GM21529 (cell line): ENCODE data around the gene MEX3A.
A peak's percentile ranks its signal among the peaks of the same experiment; 100 is the strongest.
"Not testable (repeated sequence)": the region's sequence is repeated elsewhere in the genome, so short reads cannot be mapped to it uniquely, and the experiment has no call there.

Experiments
- ATAC-seq: cut with Tn5 transposase; IDR thresholded peaks from one replicate; pipeline ENCODE4 v1.9.1; 2021; ENCODE audit not compliant: unreplicated experiment

MEX3A gene, protein sequence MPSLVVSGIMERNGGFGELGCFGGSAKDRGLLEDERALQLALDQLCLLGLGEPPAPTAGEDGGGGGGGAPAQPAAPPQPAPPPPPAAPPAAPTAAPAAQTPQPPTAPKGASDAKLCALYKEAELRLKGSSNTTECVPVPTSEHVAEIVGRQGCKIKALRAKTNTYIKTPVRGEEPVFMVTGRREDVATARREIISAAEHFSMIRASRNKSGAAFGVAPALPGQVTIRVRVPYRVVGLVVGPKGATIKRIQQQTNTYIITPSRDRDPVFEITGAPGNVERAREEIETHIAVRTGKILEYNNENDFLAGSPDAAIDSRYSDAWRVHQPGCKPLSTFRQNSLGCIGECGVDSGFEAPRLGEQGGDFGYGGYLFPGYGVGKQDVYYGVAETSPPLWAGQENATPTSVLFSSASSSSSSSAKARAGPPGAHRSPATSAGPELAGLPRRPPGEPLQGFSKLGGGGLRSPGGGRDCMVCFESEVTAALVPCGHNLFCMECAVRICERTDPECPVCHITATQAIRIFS

DNA sequence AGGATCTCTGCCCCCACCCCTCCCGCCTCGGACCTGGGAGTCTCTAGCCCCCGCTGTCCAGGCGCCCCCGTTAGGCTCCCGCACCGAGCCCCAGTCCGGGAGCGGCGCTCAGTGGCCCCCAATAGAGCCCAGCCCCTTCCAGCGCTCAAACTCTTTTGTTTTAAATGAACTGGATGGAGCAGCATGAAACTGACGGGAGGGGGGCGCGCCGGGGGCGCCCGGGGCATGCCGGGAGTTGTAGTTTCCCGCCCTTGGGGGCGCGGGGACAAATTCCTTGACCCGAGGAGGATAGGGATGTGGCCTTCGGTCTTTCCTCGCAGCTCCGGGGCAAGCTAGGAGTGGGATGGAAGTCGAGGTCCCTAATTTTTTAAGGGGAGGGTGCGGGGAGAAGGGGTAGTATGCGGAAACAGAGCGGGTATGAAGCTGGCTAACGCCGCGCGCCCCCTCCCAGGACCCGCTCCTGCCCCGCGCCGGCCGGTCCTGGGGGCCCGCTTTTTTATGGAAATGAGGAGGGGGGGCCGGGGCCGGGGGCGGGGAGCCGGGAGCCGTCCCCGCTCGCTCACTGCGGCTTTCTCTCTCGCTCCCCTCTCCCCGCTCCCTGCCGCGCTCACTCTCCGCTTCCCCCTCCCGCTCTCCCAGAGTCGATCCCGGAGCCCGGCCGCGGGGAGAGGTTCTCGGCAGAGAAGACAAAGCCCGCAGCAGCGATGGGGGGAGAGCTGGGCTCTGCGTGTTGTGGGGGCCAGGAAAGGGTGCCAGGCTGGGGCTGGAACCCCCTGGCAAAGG is at the start of gene MEX3A:
TSS of gene MEX3A (minus strand) at position 157 of the 783 bp plus-strand sequence. CDS start 467 bp downstream, outside the sequence.
- ATAC-seq: peak; percentile 52

DNA sequence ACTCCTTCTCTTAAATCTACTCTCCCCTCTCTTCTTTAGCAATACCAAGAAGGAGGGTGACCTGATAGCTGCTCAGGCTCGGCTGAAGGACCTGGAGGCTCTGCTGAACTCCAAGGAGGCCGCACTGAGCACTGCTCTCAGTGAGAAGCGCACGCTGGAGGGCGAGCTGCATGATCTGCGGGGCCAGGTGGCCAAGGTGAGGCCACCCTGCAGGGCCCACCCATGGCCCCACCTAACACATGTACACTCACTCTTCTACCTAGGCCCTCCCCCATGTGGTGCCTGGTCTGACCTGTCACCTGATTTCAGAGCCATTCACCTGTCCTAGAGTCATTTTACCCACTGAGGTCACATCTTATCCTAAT is 48.3 kb upstream of the MEX3A start:
- no peak for ATAC-seq

DNA sequence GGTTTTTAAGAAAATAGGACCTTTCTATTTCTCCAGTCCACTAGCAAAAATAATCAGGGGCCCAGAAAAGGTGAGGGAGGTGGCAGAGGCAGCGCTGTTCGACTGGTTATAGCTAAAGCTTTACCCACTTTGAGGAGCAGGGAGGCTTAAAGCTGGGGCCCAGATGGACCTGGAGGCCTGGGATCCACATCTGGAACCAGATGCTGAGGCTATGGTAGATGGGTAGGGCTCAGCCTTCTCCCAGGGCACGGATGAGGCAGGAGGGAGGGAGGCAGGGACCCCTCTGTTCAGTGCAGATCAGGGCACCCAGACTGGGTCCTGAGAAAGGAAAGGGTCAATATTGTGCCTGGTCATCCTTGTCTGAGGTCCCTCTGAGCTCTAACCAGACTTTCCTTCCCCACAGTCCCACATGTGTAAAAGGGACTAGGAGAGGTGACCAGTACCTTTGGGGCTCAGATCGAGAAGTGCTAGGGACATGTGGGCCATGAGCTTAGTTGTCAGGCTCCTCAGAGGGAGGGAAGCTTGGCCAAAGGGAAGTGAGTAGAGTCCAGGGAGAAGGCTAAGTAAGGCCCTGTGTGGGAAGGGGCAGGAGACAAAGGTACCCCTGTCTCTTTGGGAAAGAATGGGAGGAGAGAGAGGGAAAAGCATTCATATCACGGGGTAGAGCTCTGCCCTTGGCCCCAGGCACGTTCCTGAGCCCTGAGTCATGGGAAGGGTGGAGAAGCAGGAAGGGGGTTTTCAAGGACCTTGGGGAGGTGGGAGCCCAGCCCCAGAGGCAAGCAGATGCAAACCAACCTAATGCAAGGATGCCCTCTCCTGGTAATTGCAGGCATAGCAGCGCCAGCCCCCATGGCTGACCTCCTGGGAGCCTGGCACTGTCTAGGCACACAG is 47.7 kb upstream of the MEX3A start:
- no peak for ATAC-seq

DNA sequence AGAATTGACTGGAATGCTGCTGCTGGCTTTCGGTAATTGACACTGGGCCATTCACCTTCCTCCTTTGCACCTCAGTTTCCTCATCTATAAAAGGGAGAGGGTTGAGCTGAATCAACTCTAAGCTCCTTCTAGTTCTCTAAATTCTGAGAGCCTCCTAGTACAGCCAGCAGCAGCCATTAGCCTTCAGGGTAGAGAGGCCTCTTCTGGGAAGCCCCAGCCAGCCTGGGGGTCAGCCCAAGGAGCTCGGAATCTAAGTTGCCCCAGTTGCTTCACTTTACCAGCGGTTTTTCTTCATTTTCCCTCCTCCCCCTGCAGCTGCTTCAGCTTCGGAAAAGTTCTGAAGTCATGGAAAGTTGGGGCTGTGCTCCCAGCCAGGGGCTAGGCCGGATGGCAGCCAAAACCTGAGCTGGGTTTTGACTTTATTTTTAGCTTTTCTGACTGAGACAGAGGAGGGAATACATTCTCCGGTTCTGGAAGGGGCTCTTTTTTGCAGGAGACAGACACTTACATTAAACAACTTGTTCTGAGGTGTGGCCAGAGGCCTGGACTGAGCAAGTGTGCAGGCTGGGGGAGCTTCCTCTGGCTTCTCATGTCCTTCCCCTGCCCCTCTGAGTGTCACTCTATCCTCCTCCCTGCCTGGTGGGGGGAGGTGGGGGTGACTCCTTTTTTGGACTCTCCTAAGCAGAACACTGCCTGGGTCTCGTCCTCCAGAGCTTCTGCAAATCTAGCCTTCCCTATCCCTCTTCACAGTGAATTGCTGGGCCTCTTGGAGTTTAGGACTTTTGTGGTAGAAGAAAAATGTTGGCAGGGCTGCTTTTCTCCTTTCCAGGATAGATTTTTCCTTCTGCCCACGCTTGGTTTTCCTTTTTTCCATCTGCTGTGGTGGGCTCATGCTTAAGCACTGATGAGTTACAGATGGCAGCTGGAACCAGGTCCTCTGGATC is 46.7 kb upstream of the MEX3A start:
- no peak for ATAC-seq

DNA sequence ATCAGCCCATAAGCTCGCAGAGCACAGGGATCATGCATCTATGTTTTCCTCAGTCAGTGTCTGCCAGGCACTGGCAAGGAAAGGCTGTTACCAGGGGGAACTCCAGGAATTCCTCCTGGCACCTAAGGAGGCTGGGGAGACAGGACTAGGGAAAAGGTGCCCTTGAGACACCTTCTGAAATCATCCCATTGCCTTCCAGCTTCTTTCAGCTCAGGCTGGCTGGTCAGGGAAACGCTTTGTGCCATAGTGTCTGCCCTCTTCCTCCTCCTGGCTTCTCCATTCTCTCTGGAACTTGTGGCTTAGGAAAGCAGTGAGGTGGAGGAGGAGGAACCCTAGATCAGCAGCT is 46.0 kb upstream of the MEX3A start:
- ATAC-seq: no peak

DNA sequence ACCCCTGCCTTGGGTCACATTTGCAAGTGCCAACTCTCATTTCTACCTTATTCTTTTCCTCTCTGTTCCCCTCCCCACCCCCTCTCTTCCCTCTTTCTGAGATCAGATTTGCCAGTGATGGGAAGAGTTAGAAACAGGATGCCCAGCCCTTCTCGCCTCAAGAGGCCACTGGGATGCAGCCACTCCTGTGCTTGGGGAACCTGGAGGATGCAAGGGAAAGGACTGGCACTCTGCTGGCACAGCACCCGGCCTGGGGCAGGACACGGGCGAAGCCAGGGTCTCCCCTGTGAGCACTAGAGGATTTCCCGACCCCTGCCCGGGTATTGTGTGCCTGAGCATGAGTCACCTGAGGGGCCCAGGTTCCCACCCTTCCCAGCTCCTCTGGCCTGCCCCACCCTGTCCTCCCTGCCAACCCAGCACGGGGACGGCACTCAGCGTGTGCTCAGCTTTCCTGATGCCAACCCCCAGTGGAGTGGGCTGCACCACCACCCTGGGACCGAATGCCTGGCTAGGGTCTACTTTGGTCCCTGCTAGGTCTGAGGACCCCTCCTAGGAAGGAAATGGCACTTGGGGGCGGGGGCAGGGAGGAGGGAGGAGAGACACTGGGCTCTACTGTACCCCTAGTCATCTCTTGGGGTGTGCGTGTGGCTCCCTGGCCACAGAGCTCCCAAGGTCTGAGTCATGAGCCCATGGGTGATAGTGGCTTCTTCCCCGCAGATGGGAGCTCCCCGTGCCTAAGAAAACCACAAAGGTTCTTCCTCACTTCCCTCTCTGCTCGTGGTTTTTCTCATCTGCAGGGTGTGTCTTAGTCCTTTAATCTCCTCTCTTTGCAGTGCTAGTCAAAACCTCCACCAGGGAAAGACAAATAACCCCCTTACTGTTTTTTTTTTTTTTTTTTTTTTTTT is 44.6 kb upstream of the MEX3A start:
- ATAC-seq: peak; percentile 56

DNA sequence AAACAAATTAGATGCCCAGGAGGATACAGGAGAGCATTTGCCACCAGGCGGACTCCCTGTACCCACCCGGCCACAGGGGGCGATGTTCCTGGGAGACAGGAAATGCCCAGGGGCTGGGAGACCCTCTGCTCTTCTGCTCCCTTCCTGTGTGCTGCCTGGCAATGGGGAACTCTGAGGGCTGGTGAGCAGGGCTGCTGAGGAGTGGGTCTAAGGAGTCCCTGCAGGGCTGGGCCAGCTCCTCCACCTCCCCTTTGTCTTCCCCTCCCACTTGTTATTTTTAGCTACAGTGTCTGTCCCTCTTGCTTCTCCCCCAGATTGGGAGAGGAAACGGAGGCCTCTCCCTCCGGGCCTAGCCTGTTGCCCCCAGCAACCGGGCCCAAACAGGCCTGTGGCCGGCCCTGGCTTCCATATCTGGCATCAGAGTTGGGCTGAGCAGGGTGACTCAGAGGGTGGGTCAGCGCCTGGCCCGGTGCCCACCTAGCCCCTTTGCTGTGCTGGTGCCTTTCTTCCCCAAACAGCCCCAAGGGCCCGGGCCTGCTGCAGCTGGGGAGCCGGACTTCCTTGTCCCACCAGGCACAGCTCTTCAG is 43.9 kb upstream of the MEX3A start:
- ATAC-seq: peak; percentile 38

DNA sequence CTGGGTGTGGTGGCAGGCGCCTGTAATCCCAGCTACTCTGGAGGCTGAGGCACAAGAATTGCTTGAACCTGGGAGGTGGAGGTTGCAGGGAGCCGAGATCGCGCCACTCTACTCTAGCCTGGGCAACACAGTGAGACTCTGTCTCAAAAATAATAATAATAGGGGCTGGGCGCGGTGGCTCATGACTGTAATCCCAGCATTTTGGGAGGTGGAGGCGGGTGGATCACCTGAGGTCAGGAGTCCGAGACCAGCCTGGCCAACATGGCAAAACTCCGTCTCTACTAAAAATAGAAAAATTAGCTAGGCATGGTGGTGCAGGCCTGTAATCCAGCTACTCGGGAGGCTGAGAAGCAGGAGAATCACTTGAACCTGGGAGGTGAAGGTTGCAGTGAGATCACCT is 43.3 kb upstream of the MEX3A start:
- ATAC-seq: not testable (repeated sequence)

DNA sequence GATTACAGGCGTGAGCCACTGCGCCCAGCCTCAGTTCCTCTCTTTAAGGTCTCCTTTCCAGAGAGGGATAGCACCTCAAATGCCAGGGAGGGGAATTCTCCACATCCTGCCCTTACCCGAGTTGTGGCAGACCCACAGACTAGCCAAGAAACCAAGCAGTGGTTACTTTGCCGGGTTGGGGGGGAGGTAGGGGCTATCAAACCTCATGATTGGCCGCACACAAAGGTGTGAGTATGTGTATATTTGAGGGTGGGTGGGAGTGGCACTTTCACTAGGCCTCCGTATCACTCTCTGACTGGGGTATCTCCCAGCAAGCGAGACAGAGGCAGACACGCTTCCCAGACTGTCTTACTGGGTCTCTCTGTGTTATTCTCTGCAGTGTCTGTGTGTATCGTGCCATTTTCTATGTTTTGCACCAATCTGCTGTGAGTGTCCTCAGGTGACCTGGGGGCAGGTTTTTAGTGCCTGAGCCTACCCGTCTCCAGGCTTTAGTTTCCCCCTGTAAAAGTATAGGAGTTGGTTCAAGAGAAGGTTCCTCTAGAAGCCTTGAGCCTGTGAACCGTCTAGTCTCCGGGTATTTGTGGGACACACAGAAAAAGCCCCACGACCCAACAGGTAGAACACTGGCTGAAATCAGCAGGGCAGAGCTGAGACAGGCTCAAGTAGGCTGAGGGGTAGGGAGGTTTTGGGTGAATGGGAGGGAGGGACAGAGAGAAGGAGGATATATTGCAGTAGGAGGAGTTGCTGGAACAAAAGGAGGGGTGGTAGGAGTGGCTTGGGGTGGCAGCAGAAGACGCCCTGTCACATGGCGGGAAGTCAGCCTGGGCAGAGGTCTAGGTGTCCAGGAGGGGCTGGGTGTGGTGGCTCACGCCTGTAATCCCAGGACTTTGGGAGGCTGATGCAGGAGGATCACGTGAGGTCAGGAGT is 42.6 kb upstream of the MEX3A start:
- ATAC-seq: no peak

DNA sequence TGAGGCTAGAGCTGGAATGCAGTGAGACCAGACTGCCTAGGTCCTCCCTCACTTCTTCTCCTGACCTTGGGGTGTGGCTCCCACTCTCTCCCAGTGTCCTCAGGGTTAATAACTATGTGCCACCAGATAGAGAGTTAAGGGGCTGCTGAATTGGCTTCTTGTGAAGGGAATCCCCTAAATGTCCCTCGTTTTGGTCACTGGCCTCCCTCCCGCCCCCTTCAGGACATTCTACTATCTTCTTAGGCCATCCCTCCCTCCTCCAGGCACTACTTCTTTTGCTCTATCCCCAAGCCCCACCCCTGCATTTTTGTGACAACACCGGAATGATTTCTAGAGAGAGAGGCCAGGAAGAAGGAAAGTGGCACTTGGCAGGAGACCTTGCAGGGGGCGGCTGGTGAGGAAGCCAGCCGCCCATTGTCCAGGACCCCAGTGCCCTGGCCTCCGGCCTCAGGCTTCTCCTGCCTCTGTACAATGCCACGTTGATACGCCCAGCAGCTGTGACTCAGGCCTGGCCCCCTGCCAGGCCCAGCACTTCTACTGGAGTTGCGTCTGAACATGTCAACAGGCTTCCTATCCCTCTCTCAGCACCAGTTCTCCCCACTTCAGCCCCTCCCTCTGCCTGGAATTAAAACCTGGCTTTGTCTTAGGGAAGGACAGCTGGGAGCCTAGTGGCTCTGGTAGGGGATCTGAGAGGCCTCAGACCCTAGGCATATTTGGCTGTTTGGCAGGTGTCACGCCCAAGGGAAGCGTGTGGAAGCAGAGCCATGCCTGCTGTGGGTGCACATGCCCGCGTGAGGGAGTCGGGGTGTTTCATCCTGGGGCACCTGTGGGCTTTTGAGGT is 41.3 kb upstream of the MEX3A start:
- ATAC-seq: no peak

DNA sequence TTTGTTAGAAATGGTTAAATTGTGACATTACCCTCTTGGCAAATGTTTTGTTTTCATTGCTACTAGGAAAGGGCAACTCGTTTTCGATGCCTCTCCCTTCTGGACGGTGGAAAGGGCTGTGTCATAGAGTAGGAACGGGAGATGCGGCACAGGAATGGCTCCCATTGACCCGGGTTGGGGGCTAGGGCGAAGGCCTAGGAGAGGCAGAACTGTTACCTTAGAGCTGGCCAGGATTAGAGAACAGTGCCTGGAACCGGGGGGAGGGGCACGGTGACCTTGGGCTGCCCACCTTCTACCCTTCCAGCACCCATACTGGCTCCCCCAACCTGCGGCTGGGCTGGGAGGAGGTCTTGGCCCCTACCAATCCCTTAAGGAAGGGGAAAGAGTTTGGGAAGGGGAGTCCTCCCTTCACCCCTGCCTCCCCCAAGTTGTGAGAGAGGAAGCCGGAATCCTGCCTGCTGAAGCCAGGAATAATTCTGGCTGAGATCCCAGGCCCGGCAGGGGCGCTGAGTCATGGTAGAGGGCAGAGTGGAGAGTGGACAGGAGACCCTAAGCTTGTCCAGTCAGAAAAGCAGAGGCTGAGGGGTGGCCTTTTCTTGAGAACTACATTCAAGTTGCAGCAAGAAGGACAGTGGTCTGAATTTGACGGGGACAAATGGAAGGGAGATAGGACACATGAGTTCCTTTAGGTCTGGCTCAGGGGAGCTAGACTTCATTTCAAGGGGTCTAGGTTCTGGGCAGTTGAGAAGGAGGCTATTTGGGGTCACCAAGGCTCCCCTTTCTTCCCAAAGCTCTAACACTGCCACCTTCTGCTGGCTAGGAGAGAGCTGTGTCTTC is 40.5 kb upstream of the MEX3A start:
- no peak for ATAC-seq

DNA sequence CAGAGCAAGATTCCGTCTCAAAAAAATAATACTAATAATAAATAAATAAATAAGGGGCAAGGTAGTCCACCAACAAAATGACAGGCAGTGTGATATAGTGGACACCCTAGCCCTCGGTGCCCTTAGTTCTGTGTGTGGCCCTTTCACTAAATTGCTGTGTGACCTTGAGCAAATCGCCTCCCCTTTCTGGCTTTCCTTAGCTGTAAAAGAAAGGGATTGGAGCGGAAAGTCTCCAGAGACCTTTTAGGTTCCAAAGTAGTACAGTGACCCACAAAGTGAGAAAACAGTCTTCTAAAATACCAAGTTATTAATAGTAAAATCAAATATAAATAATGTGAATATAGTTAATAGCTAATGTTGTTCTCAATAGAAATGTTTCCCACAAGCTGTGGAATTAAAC is 39.8 kb upstream of the MEX3A start:
- no peak for ATAC-seq

DNA sequence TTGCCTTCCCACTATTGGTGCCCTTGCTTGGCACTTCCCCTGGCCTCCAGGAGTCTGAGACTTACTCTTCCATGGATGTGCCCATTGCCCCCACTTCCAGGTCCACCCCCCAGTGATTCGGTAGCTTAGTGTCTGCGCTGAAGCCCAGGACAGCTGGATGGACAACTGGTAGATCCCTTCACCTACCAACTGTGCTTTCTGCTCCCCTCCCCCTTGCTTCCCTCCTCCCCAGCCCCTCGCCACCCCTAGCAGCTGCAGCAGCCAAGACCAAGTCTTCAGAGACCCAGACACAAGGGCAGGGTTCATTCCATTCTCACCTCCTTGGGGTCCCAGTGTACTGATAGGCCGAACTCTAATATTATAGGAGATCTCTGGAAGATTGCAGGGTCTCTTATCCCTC is 39.2 kb upstream of the MEX3A start:
- ATAC-seq: no peak

DNA sequence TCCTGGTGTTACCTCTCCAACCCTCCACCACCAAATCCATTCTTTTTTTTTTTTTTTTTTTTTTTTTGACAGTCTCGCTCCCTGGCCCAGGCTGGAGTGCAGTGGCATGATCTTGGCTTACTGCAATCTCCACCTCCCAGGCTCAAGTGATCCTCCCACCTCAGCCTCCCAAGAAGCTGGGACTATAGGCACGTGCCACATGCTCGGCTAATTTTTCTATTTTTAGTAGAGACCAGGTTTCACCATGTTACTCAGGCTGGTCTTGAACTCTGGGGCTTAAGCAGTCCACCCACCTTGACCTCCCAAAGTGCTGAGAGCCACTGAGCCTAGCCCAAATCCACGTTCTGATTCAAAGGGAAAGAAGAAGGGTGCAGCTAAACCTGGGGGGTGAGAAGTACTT is 38.7 kb upstream of the MEX3A start:
- not testable (repeated sequence) for ATAC-seq

DNA sequence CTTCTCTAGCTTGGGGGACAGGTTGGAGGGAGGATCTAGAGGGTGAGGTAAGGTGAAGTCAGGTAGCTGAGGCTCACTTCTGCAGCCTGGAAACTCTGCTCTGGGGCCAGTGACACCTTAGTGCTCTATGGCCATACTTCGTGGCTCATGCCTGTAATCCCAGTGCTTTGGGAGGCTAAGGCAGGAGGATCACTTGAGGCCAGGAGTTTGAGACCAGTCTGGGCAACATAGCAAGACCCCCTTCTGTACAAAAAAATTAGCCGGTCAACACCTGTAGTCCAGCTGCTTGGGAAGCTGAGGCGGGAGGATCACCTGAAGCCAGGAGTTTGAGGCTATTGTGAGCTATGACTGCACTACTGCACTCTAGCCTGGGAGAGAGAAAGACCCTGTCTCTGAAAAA is 38.1 kb upstream of the MEX3A start:
- no peak for ATAC-seq
